Measurements from ENCODE around the gene FBRSL1. TPM values are rescaled to one million over a fixed set of nuclear protein-coding genes. Genes with fewer than 3 reads are reported as not detected.
A peak's percentile ranks its signal among the peaks of the same experiment; 100 is the strongest.

Gene FBRSL1
- total and polyA plus RNA-seq, 2 donors (not counting 1 experiment from before 2014, with no cell fraction given), result 62.6 to 112 TPM

- CTCF ChIA-PET, result no interaction called here
- H3K4me1 Mint-ChIP-seq, result peaks cover 52% of the 10 kb centered on the region
- H3K79me2 ChIP-seq (ENCODE audit: control insufficient read depth, insufficient read depth, low read length), result peaks cover 7% of the 10 kb centered on the region
- POLR2A ChIA-PET, result interaction anchor here (1.0 to 1.9 kb wide), 2 partner anchors 9 to 19 kb away, joined by 3 to 6 read pairs; partner anchors contain the start of gene FBRSL1
- peak overlapping the region; percentile 73 for H3K4me3 Mint-ChIP-seq
- no peaks in the 10 kb centered on the region for H3K27me3 Mint-ChIP-seq
- TF ChIP-seq EZH2 (IDR thresholded peaks at IDR 0.05; ENCODE audit: borderline replicate concordance, insufficient read depth, low read depth, low read length, poor library complexity, severe bottlenecking) (no peak), CTCF (IDR thresholded peaks at IDR 0.05) (no peak)
- no peaks in the 10 kb centered on the region for H4K20me1 ChIP-seq (ENCODE audit: control insufficient read depth, insufficient read depth, low read length, poor library complexity, severe bottlenecking)
- ATAC-seq (ENCODE audit: low read depth) (no peak), DNase-seq (no peak)
- no peaks in the 10 kb centered on the region for H3K9me3 Mint-ChIP-seq (ENCODE audit: insufficient read depth)
- H3K4me1 ChIP-seq (ENCODE audit: control insufficient read depth in 2 of 2, insufficient read depth in 2 of 2, low read length in 2 of 2), result peaks cover 59 to 76% of the 10 kb centered on the region in 2 donors
- H3K36me3 ChIP-seq (replicated peaks in 1 of 2; ENCODE audit: control extremely low read depth in 1 of 2, control insufficient read depth in 1 of 2, extremely low read depth in 1 of 2, insufficient read depth in 2 of 2, low read length in 1 of 2), result no peaks in the 10 kb centered on the region
- peak overlapping the region; percentile 81 for H3K4me2 ChIP-seq (replicated peaks; ENCODE audit: low read depth, low read length, poor library complexity, severe bottlenecking)
- no CpG with 5 or more reads among the region's 3 CpGs for WGBS (ENCODE audit: insufficient coverage)
- H3K9ac ChIP-seq (ENCODE audit: low read length), result no peak overlapping the region
- no peak overlapping the region for H3K27ac ChIP-seq (ENCODE audit: low read length in 2 of 2)
- peaks cover 0 to 22% (median 3%) of the 10 kb centered on the region in 3 donors for H3K9me3 ChIP-seq (ENCODE audit: control extremely low read depth in 1 of 3, control insufficient read depth in 2 of 3, insufficient read depth in 1 of 3, low read length in 2 of 3)
- intact Hi-C loops (cut with micrococcal nuclease), result no loop called here
- H3K4me3 ChIP-seq (ENCODE audit: control extremely low read depth in 1 of 5, extremely low read depth in 1 of 5, insufficient read depth in 1 of 5, low read depth in 2 of 5, low read length in 4 of 5), result no peak overlapping the region
- no peaks in the 10 kb centered on the region for H3K27me3 ChIP-seq (replicated peaks in 1 of 4; ENCODE audit: control extremely low read depth in 1 of 4, control insufficient read depth in 3 of 4, insufficient read depth in 4 of 4, low read length in 3 of 4)
- no peak overlapping the region for H2AFZ ChIP-seq (ENCODE audit: insufficient read depth, low read depth, low read length, poor library complexity, severe bottlenecking)
- H3K27ac Mint-ChIP-seq, result peak overlapping the region; percentile 96
Observed at GRCh38 chr12:132470397-132470796, 19.6 kb upstream of the FBRSL1 start.

- H3K4me1 Mint-ChIP-seq, result peaks cover 55% of the 10 kb centered on the region
- no peak for TF ChIP-seq CTCF (IDR thresholded peaks at IDR 0.05)
- TF ChIP-seq EZH2 (IDR thresholded peaks at IDR 0.05; ENCODE audit: borderline replicate concordance, insufficient read depth, low read depth, low read length, poor library complexity, severe bottlenecking), result no peak
- DNase-seq (peak; percentile 87), ATAC-seq (ENCODE audit: low read depth) (peak; percentile 70)
- Histone ChIP-seq H3K4me3 (ENCODE audit: control extremely low read depth in 1 of 5, extremely low read depth in 1 of 5, insufficient read depth in 1 of 5, low read depth in 2 of 5, low read length in 4 of 5) (peak overlapping the region in 2 of 5 experiments; percentile 42 to 55), H3K9ac (ENCODE audit: low read length) (peak overlapping the region; percentile 20), H3K27me3 (replicated peaks in 1 of 4; ENCODE audit: control extremely low read depth in 1 of 4, control insufficient read depth in 3 of 4, insufficient read depth in 4 of 4, low read length in 3 of 4) (no peaks in the 10 kb centered on the region), H3K27ac (ENCODE audit: low read length in 2 of 2) (peak overlapping the region; percentile 75 to 83), H3K4me1 (ENCODE audit: control insufficient read depth in 2 of 2, insufficient read depth in 2 of 2, low read length in 2 of 2) (peaks cover 59 to 76% of the 10 kb centered on the region in 2 donors), H4K20me1 (ENCODE audit: control insufficient read depth, insufficient read depth, low read length, poor library complexity, severe bottlenecking) (no peaks in the 10 kb centered on the region), H3K4me2 (replicated peaks; ENCODE audit: low read depth, low read length, poor library complexity, severe bottlenecking) (peak overlapping the region; percentile 81), H3K36me3 (replicated peaks in 1 of 2; ENCODE audit: control extremely low read depth in 1 of 2, control insufficient read depth in 1 of 2, extremely low read depth in 1 of 2, insufficient read depth in 2 of 2, low read length in 1 of 2) (no peaks in the 10 kb centered on the region), H3K79me2 (ENCODE audit: control insufficient read depth, insufficient read depth, low read length) (peaks cover 4% of the 10 kb centered on the region), H2AFZ (ENCODE audit: insufficient read depth, low read depth, low read length, poor library complexity, severe bottlenecking) (peak overlapping the region; percentile 46), H3K9me3 (ENCODE audit: control extremely low read depth in 1 of 3, control insufficient read depth in 2 of 3, insufficient read depth in 1 of 3, low read length in 2 of 3) (peaks cover 0 to 20% (median 2%) of the 10 kb centered on the region in 3 donors)
- H3K27ac Mint-ChIP-seq, result peak overlapping the region; percentile 92
- no peaks in the 10 kb centered on the region for H3K9me3 Mint-ChIP-seq (ENCODE audit: insufficient read depth)
- ChIA-PET CTCF (interaction anchor here (1.0 kb wide), 1 partner anchor 32 kb away, joined by 3 read pairs; no protein-coding TSS in a partner anchor), POLR2A (no interaction called here)
- intact Hi-C loops (cut with micrococcal nuclease), result loop anchor here (1.0 kb wide), 1 partner anchor 18 kb away; no protein-coding TSS in a partner anchor
- peak overlapping the region; percentile 64 for H3K4me3 Mint-ChIP-seq
- no peaks in the 10 kb centered on the region for H3K27me3 Mint-ChIP-seq
- 44% methylated on average over 8 of the region's 18 CpGs for WGBS (ENCODE audit: insufficient coverage)
Observed at GRCh38 chr12:132471011-132471857, 18.7 kb upstream of the FBRSL1 start.
